GM21390 (cell line): Measurements from ENCODE around the gene PHLPP1.

ENCODE experiments used
- ATAC-seq: cut with Tn5 transposase; IDR thresholded peaks from one replicate; pipeline ENCODE4 v1.9.1; 2021; ENCODE audit not compliant: unreplicated experiment

The PHLPP1 gene

GRCh38 chr18:62741118-62741566 is 25.8 kb downstream of the PHLPP1 start:
- no peak for ATAC-seq

- ATAC-seq, result no peak
These were observed 26.2 kb downstream of the PHLPP1 start for GRCh38 chr18:62741584-62741983.

GRCh38 chr18:62744076-62744968 is 29.0 kb downstream of the PHLPP1 start:
- no peak for ATAC-seq

GRCh38 chr18:62745089-62745751 is 29.9 kb downstream of the PHLPP1 start:
- ATAC-seq, result no peak

GRCh38 chr18:62749389-62749788 is 34.0 kb downstream of the PHLPP1 start:
- no peak for ATAC-seq

GRCh38 chr18:62751341-62751821 is 36.0 kb downstream of the PHLPP1 start:
- ATAC-seq, result no peak

GRCh38 chr18:62751977-62752376 is 36.6 kb downstream of the PHLPP1 start:
- no peak for ATAC-seq

- ATAC-seq, result no peak
These were observed 38.7 kb downstream of the PHLPP1 start for GRCh38 chr18:62754026-62754425.

- ATAC-seq, result no peak
These were observed 40.1 kb downstream of the PHLPP1 start for GRCh38 chr18:62755454-62755853.

GRCh38 chr18:62755946-62756345 is 40.6 kb downstream of the PHLPP1 start:
- ATAC-seq, result no peak

GRCh38 chr18:62757399-62758010 is 42.2 kb downstream of the PHLPP1 start:
- ATAC-seq, result no peak

- ATAC-seq, result no peak
These were observed 43.2 kb downstream of the PHLPP1 start for GRCh38 chr18:62758591-62758990.

- ATAC-seq, result no peak
These were observed 44.5 kb downstream of the PHLPP1 start for GRCh38 chr18:62759704-62760402.

GRCh38 chr18:62760403-62760734 is 45.0 kb downstream of the PHLPP1 start:
- ATAC-seq, result no peak

- peak; percentile 53 for ATAC-seq
These were observed 47.8 kb downstream of the PHLPP1 start for GRCh38 chr18:62763101-62763521.

GRCh38 chr18:62766266-62766665 is 50.9 kb downstream of the PHLPP1 start:
- no peak for ATAC-seq

GRCh38 chr18:62767321-62767720 is 52.0 kb downstream of the PHLPP1 start:
- no peak for ATAC-seq

GRCh38 chr18:62767836-62768557 is 52.7 kb downstream of the PHLPP1 start:
- ATAC-seq, result no peak

GRCh38 chr18:62768558-62768943 is 53.2 kb downstream of the PHLPP1 start:
- no peak for ATAC-seq

- ATAC-seq, result no peak
These were observed 53.9 kb downstream of the PHLPP1 start for GRCh38 chr18:62769216-62769615.
